GM19438 (cell line): ENCODE measurements around the gene GLRA1.
"Not testable (repeated sequence)": the region's sequence is repeated elsewhere in the genome, so short reads cannot be mapped to it uniquely, and the experiment has no call there.

Experiments used
- ATAC-seq: cut with Tn5 transposase; IDR thresholded peaks from one replicate; pipeline ENCODE4 v1.9.1; 2021; ENCODE audit warnings: low read depth; ENCODE audit not compliant: unreplicated experiment

The GLRA1 gene

DNA sequence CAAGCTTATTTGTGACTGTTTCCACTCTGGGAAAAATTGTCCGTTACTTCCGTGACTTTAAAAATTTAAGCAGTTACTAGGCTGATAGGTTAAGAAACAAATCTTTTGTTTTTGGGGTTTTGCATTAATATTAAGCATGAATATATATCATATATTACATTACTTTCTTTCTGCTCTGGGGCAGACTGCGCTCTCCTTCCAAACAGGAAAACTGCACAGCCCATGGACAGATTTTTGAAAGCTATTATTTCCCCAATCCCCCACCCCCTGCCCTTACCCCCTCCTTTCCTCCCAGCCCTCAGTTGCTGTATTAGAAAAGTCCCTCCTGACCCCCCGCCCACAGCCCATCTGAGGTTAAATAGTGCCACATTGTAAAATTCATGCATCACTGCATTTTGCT is 102.5 kb downstream of the GLRA1 start:
- ATAC-seq: no peak

DNA sequence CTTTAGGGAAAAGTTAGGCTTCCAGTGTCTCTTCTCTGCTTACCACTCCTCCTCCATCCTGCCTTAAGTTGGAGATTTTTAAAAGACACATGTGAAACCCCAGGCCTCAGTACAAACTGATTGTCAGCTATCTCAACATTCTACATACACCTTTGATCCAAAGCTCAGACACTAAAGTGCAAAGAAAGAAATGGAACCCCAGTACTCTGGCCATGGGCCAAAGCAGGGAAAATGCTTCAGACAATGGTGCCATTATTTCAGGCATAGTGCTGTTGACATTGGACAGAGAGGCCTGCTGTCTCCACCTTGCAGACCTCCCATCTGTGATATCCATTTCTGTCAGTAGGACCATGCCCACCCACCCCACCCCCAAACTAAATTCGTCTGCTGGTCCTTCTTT is 103.7 kb downstream of the GLRA1 start:
- no peak for ATAC-seq

- no peak for ATAC-seq
Observed at GRCh38 chr5:151820271-151820670, 104.4 kb downstream of the GLRA1 start.

DNA sequence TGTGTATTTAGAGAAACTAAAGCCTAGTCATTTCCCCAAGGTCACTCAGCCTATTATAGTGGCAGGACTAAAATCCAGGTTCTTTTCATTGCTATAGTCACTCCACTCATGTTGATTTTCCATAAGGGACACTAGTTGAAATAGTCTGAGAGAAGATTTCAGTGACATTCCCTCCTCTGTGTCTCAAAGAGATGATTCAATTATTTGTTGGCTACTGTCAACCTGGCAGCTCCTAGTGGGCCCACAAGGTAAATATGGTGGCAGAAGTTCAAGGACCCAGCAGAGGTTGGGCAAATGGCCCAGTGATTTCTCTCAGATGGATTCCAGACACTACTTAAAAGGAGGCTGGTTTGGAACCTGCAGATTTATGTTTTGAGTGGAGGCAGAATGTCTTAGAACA is 104.8 kb downstream of the GLRA1 start:
- ATAC-seq: no peak

DNA sequence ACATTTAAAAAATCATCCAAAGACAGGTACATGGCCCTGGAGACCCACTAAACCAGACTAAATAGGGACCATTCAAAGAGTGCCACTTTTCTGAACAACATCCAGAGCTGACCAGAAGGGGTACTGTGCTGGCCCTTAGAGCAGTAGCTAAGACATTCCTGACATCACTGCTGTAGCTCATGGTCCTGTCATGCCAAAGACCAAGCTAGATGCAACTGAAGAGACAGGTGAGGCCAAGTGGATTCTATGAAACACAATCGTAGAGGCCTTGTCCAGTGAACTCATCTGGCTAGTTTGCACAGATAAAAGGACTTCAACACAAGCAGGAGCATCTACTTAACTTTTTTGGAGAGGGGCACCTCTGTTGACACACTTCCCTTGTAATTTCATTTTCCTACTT is 109.6 kb downstream of the GLRA1 start:
- ATAC-seq: no peak

- no peak for ATAC-seq
Observed at GRCh38 chr5:151812757-151813309, 111.8 kb downstream of the GLRA1 start.

DNA sequence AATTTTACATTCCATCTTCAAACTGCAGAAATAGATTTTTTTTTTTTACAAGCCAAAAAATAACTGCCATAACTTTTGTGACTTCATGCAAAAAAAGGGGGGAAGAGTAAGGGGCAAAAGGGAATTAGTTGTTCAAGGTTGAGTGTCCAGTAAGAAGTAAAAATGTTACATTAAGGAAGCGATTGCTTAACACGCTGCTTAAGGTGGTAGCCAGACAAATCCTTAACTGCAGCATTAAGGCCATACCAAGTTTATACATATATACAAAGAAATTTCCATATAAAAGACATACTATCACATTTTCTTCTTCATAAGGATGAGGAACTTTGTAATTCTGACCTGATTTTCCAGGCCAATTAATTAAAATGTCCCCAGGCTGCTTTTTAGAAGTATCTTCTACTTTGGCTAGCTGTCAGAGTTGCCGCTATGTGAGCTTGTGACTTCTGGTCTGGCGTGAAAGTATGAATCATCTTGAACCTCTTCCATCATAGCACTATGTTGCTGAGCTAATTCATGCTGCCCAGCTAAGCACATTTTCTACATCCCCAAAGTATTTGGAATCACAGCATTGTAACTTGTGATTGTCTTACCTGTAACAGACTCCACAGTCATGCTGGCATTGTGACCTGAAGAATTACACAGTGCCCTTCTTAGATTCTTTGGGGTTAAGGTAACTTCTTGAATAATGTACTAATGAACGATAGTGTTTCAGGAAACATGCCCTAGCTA is 112.9 kb downstream of the GLRA1 start:
- ATAC-seq: no peak

DNA sequence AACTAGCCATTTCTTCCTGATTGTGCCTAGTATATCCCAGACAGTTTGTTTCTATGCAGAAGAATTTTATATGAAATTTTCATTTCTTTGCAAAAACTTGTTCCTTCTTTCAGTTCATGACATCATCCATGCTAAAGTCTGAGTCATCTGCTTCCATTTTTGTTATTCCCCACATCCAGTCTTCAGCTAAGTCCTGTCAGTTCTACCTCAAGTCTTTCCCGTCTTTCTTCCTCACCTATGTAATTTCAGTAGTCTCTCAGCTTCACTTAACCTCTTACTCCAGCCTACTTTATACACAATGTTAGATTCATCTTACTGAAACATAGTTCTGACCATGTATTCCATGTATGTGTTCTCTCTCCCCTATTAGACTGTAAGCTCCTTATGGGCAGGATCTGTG is 113.8 kb downstream of the GLRA1 start:
- ATAC-seq: no peak

GRCh38 chr5:151810449-151810848 is 114.2 kb downstream of the GLRA1 start:
- ATAC-seq: no peak

GRCh38 chr5:151808451-151809169 is 116.0 kb downstream of the GLRA1 start:
- no peak for ATAC-seq

GRCh38 chr5:151805414-151806223 is 119.0 kb downstream of the GLRA1 start:
- ATAC-seq: no peak

DNA sequence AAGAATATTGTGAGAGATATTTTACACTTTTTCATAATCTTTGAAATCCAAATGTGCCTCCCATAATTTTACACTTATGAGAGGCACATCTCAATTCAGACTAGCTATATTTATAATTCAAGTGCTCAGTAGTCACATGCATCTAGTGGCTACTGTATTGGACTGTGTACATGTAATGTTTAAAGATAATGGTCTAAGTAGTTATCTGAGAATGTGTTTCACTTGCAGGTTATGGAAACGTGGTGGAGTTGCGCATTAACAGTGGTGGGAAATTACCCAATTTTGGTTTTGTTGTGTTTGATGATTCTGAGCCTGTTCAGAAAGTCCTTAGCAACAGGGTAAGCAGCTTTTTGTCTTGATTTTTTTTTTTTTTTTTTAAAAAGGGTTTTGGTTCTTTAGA is 124.1 kb downstream of the GLRA1 start:
- no peak for ATAC-seq

DNA sequence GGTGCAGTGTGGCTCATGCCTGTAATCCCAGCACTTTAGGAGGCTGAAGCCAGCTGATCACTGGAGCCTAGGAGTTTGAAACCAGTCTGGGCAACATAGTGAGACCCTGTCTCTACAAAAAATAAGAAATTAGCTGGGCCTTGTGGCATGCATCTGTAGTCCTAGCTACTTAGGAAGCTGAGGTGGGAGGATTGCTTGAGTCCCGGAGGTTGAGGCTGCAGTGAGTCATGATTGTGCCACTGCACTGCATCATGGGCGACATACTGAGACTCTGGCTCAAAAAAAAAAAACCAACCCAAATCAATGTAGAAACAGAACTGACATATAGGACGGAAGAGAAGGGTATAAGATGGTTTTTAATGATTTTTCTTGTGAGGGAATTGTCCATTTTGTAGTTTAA is 125.2 kb downstream of the GLRA1 start:
- no peak for ATAC-seq

DNA sequence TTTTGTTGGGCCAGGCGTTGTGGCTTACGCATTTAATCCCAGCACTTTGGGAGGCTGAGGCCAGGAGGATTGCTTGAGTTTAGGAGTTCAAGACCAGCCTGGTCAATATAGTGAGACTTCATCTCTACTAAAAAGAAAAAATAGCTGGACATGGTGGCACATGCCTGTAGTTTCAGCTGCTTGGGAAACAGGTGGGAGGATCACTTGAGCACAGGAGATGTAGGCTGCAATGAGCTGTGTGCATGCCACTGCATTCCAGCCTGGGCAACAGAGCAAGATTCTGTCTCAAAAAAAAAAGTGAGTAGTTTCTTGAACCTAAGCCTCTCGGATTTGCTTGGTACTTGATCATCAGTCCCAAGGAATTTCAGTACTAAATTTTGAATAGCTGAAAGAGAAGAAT is 126.0 kb downstream of the GLRA1 start:
- no peak for ATAC-seq

DNA sequence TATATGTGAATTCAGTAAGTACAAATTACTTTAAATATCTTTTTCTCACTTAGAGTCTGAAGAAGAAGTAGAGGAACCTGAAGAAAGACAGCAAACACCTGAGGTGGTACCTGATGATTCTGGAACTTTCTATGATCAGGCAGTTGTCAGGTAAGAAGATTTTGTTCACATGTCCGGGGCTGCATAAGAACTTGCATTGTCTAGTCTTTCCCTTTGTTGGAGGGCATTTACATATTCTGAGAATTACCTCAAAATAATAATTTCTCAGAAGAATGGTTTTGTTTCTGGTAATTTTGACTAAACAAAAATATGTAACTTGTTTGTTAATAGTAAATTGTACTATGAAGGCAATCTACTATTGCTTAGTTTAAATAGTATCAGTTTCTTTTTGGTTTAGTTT is 129.2 kb downstream of the GLRA1 start:
- no peak for ATAC-seq

DNA sequence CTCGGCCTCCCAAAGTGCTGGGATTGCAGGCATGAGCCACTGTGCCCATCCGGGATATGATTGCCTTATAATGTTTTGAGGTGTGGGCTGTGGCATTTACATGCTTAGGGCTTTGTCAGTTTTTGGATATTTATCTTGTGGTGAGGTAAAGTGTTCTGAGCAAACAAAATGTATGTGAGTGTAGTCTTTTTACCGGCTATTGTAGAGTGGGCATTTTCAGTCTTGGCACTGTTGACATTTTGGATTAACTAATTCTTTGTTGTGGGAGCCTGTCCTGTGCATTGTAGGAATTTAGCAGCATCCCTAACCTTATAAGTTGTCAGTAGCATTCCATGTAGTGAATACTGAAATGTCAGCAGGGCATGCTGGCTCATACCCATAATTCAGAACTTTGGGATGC is 131.3 kb downstream of the GLRA1 start:
- ATAC-seq: no peak

GRCh38 chr5:151787817-151788216 is 136.8 kb downstream of the GLRA1 start:
- no peak for ATAC-seq

- ATAC-seq: no peak
Observed at GRCh38 chr5:151786468-151786867, 138.2 kb downstream of the GLRA1 start.

- ATAC-seq: no peak
Observed at GRCh38 chr5:151784141-151784540, 140.5 kb downstream of the GLRA1 start.

DNA sequence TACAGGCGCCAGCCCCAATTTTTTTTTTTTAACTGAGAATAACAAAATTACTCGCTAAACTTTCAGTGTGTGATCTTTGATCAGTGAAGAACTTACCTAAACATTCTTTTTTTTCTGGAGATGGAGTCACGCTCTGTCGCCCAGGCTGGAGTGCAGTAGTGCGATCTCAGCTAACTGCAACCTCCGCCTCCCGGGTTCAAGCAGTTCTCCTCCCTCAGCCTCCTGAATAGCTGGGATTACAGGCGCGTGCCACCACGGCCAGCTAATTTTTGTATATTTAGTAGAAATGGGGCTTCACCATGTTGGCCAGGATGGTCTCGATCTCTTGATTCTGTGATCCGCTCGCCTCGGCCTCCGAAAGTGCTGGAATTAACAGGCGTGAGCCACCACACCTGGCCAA is 141.0 kb downstream of the GLRA1 start:
- ATAC-seq: not testable (repeated sequence)

DNA sequence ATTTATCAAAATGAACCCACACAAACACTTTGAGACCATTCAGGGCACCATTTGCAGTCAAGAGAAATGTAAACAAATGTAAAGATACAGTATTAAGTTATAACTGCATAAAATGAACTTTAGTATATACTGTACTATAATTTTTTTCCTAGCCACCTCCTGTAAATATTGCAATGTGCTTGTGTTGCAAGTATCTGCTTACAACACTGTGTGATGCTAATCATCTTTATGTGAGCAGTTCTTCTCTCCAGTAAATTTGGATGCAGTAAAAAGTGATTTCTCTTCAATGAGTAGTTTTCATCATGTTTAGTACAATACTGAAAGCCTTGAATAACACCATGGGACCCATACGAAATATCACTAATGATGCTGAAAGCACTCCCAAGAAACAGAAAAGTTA is 143.4 kb downstream of the GLRA1 start:
- no peak for ATAC-seq
